ENCODE results near the gene CNOT9.

Gene CNOT9

DNA sequence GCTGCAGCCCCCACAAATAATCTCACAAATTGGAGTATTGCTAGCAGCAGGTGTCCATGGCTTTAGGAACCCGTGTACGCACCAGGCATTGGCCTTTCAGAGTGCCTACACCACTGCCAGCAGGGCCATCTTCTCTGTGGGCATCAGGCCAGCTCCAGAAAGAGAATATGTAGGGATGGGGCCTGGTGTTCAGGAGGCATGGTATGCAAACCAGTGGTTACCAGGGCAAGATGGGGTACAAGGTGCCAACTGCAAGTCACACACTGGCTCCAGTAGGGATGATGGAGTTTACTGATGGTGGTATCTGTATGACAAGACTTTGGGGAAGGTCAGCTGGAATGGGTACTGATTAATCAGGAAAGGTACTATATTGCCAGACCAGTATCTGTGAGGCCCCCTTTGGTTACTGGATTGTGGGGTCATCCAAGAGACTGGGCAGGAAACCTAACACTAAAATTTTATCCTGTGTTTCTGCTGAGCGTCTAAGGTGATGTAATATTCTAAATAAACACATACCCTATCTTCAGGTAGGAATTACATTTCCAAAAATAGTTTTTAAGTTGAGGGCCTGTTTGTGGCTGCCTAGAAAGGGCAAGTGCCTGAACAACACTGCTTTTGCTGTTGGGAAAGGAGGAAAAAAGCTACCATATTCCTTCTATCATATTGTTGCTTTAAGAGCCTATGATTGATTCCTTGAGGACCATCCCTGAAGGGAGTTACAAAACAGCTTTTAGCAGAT lies 9.0 kb downstream of the CNOT9 start:
- no peak for DNase-seq (ENCODE audit: low spot score)

- DNase-seq (ENCODE audit: low spot score) = no peak
Measured at GRCh38 chr2:218578272-218578877, 9.7 kb downstream of the CNOT9 start.

DNA sequence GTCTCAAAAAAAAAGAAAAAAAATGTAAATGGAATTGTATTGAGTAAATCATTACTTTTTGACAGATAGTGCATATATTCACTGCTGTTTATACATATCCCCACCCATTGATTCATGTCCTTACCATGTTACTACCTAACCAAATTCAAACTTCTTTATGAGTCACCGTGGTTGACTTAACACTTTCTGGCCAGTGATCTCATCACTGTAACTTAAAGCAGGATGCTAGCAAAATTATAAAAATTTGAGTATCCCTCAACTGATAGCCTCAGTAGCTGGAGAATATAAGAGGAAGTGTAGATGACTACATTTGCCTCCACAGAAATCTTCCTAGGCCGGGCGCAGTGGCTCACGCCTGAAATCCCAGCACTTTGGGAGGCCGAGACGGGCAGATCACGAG lies 13.4 kb downstream of the CNOT9 start:
- no peak for DNase-seq (ENCODE audit: low spot score)

- DNase-seq (ENCODE audit: low spot score) = no peak
Measured at GRCh38 chr2:218583983-218584850, 15.6 kb downstream of the CNOT9 start.

DNA sequence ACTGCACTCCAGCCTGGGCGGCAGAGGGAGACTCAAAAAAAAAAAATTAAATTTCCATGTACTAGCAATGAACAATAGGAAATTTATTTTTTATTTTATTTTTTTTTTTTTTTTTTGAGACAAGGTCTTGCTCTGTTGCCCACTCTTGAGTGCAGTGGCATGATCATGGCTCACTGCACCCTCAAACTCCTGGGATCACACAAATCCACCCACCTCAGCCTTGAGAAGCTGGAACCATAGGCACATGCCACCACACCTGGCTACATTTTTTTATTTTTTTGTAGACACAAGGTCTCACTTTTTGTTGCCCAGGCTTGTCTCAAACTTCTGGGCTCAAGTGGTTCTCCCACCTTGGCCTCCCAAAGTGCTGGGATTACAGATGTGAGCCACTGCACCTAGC lies 16.9 kb downstream of the CNOT9 start:
- no peak for DNase-seq (ENCODE audit: low spot score)

- no peak for DNase-seq (ENCODE audit: low spot score)
Measured at GRCh38 chr2:218605432-218605831, 36.8 kb downstream of the CNOT9 start.

GRCh38 chr2:218607436-218608115 lies 38.9 kb downstream of the CNOT9 start, which contains the start of gene PLCD4:
PLCD4 (plus strand) TSS chr2:218607899; CDS start chr2:218615740, 7,841 bp downstream.
- no peak for DNase-seq (ENCODE audit: low spot score)

GRCh38 chr2:218615868-218616315 lies 47.3 kb downstream of the CNOT9 start:
- no peak for DNase-seq (ENCODE audit: low spot score)

DNA sequence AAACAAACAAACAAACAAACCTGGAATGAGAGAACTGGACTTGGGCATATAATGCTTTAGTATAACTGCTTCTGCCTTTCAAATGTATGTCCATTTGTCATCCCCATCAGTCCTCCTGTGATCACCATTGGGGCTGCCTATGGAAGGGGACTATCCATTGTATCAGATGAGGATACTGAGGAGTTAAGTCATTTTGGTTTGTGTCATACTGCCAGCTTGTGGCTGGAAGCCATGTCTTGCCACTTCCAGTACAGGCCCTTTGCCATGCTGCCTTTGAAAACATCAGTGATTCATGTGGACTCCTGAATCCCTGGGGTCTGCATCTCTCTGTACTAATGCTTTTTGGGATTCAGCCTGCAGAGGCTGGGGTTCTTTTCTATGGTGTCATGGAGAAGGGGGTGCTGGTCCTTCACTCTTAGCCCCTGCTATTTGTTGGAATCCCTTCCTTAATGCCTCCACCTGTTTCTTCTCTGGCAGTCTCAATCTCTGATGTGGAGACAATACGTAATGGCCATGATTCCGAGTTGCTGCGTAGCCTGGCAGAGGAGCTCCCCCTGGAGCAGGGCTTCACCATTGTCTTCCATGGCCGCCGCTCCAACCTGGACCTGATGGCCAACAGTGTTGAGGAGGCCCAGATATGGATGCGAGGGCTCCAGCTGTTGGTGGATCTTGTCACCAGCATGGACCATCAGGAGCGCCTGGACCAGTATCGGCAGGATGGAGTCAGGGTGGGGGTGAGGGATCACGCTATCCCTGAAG lies 49.6 kb downstream of the CNOT9 start:
- no peak for DNase-seq (ENCODE audit: low spot score)

GRCh38 chr2:218621007-218621406 lies 52.4 kb downstream of the CNOT9 start:
- no peak for DNase-seq (ENCODE audit: low spot score)

DNA sequence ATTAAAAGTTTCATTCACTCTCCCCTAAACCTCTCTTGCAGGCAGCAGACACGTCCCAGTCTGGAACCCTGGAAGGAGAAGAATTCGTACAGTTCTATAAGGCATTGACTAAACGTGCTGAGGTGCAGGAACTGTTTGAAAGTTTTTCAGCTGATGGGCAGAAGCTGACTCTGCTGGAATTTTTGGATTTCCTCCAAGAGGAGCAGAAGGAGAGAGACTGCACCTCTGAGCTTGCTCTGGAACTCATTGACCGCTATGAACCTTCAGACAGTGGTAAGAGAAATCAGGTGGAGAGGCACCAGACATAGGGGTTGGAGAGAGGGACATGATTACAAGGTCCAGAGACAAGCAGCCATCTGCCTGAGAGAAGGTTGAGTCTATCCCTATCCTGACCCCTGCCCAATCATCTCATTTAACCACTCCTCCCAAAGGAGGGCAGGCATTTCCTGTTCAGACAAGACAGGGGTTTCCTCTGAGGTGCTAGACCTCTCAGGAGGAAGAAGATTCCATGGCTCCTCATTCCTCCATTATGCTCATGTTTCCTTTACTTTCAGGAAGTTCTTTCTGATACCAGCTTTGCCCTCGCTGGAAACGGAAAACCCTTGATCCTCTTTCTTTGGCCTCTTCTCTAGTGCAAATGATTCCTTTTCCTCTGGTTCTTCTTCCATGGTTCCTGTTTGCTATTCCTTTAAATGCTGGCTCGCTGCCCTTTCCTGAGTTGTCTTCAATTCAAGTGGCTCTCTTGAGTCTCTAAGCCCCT lies 54.1 kb downstream of the CNOT9 start:
- DNase-seq (ENCODE audit: low spot score) = no peak

DNA sequence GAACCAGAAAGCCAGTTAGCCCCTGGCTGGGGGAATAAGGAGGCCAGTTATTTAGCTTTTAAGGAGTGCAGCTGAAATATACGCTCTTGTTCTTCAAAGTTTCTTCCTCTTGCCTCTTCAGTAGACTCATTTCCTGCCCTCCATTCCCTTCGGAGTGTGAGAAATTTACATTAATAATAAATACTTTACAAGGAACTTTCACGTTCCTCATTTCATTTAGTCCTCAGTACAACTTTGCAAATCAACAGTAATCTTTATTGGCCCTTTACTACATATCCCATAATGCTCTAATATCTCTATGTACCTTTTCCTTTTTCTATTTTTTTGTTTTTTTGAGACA lies 54.7 kb downstream of the CNOT9 start:
- no peak for DNase-seq (ENCODE audit: low spot score)

DNA sequence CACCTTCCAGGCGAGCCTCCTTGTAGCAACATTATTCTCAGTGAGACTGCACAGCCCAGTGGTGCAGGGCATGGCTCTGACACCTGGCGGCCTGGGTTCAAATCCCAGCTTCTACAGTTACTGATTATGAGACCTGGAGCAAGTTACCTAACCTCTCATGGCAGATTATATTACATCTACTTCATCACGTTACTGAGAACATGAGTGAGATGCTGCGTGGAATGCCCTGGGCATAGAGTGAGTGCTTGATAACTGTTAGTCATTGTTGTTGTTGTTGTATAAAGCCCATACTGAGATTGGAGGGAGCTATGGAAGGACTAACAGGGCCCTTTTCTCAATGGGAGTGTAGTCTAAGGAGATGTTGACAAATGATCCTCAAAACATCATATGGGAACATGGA lies 57.7 kb downstream of the CNOT9 start:
- DNase-seq (ENCODE audit: low spot score) = no peak

GRCh38 chr2:218627939-218628338 lies 59.3 kb downstream of the CNOT9 start:
- DNase-seq (ENCODE audit: low spot score) = no peak

DNA sequence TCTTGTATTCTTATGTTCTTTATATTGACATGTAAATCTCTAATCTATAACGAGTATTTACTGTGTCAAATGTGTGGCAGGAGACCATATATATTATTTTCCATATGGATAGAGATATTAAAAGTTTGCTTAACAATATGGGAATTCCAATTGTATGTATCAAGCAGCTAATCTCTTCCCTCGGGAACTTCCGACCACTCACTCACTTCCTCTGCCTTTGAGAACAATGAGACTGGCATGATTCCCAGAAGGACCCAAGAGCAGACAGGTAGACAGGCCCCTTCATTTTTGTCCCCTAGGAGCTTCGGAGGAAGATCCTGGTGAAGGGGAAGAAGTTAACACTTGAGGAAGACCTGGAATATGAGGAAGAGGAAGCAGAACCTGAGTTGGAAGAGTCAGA lies 63.2 kb downstream of the CNOT9 start:
- no peak for DNase-seq (ENCODE audit: low spot score)

- DNase-seq (ENCODE audit: low spot score) = no peak
Measured at GRCh38 chr2:218635719-218636118, 67.1 kb downstream of the CNOT9 start.

DNA sequence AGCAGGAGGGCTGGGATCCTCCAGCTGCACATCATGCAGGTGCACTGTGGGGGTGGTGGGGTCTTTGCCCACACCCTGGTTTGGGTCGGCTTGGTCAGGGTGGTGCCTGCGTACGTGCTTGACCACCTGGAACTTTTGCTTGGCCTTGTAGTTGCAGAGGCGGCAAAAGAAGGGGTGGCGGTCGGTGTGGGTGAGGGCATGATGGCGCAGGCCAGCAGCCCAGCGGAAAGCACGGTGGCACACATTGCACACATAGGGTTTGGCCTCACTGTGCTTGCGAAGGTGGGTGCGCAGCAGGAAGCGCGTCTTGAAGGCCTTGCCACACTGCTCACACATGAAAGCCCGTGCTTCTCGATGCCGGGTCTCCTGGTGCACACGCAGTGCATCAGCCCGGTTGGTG lies 69.7 kb downstream of the CNOT9 start:
- no peak for DNase-seq (ENCODE audit: low spot score)

DNA sequence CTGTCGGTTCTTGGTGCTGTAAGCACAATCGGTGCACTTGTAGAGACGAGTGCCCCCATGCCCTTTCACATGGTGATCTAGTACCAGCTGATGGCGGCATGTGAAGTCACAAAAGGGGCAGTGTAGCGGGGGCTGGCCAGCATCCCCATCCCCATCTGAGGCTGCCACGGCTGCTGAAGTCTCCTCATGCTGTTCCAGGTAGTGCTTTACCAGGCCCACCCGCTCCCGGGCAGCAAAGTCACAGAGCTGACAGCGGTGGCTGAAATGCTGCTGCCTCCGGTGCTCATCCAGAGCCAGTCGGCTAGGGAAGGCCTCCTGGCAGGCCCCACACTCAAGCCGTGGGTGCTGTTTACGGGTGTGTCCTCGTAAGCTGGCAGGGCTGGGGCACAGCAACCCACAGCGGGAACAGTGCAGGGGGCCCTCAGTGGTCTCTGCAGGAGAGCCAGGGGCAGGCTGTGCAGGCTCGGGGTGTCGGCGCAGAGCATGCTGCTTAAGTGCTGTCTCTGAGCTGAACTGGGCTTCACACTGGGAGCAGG lies 73.5 kb downstream of the CNOT9 start:
- DNase-seq (ENCODE audit: low spot score) = no peak

- no peak for DNase-seq (ENCODE audit: low spot score)
Measured at GRCh38 chr2:218642786-218643185, 74.1 kb downstream of the CNOT9 start.

DNA sequence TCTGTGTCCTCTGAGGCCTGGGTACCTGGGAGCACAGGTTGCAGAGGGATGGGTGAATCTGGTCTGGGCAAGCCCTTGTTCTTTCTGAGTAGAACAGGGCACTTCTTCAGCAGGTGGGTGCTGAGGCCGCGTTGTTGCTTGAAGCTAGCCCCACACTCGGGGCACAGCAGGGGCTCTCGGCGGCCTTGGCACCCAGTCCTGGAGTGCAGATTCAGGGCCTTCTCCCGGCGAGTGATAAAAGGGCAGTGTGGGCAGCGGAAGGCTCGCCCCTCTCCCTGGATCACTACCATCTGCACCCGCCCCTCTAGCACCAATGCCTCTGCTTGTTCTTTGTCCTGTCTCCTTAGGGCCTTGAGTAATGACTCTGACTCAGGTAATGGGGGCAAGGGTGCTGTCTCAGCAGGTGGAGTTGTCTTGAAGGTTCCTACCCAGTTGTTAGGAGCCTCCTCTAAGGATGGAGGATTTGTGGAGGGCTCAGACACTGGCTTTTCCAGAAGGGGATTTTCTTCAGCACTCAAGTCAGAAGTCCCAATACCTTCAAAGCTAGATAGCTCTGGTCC lies 75.2 kb downstream of the CNOT9 start:
- DNase-seq (ENCODE audit: low spot score) = no peak
